HepG2 (cell line): ENCODE measurements around the gene ZNF282. TPM values are rescaled to one million over a fixed set of nuclear protein-coding genes. Genes with fewer than 3 reads are reported as not detected.

Source experiments
- ATAC-seq: fragments of 200-7000 bp; cut with Tn5 transposase; 3 replicates; pipeline ENCODE4 v1.9.1; 2020; ENCODE audit warnings: mild to moderate bottlenecking, moderate library complexity
- BruUV-seq: library from RNA; stranded (reverse); fragments of 400-500 nt; replicated peaks from 2 replicates; lab custom pipeline; 2021; lab: Mats Ljungman, UMichigan
- CTCF ChIA-PET: fragments of 300-600 bp; formaldehyde crosslinking; extraction: SDS; loops from one replicate; lab custom pipeline; 2021; ENCODE audit warnings: low total read pairs, inconsistent platforms, low intra/inter-chr PET ratio; lab: Yijun Ruan, JAX
- POLR2A ChIA-PET: fragments of 350-600 bp; sonication (Branson Sonifier 250); formaldehyde crosslinking; loops from one replicate; lab custom pipeline; 2020; ENCODE audit warnings: antibody characterized with exemption, inconsistent platforms; lab: Yijun Ruan, JAX
- DNase-seq: peaks from one replicate; pipeline ENCODE4 v3.0.0-alpha.2; 2015; ENCODE audit warnings: low spot score
- FAIRE-seq: peaks from 3 replicates; lab custom pipeline; 2011; peaks lifted over from hg19 to GRCh38; lab: Jason Lieb, UNC
- H2AFZ ChIP-seq: one replicate; pipeline ENCODE4 v1.6.1; 2011; ENCODE audit warnings: low read length, inconsistent platforms
- H3K27ac ChIP-seq: fragments of 300-600 bp; 3 replicates; pipeline ENCODE4 v1.8.0; 2011; ENCODE audit warnings: mixed run types, mild to moderate bottlenecking, mixed read lengths, low read length, inconsistent platforms; ENCODE audit not compliant: insufficient read depth; ENCODE audit errors: extremely low read length
- H3K27me3 ChIP-seq, 2 experiments: fragments of 200-600 bp in 1 of 2; 2 replicates in 1 of 2; 3 replicates in 1 of 2; pipeline versions ENCODE4 v1.6.0 to v1.8.0; 2011; ENCODE audit warnings: low read length in 2 of 2, mild to moderate bottlenecking in 2 of 2, moderate library complexity in 2 of 2, inconsistent platforms in 1 of 2; ENCODE audit not compliant: insufficient read depth in 2 of 2, control insufficient read depth in 1 of 2
- H3K36me3 ChIP-seq, 2 experiments: fragments of 200-600 bp in 1 of 2; replicated peaks in 1 of 2; 2 replicates in 1 of 2; 3 replicates in 1 of 2; pipeline versions ENCODE4 v1.5.1 to v1.8.0; 2011; ENCODE audit warnings: low read length in 2 of 2, inconsistent platforms in 1 of 2; ENCODE audit not compliant: insufficient read depth in 2 of 2, control insufficient read depth in 1 of 2
- H3K4me1 ChIP-seq: 2 replicates; pipeline ENCODE4 v1.5.1; 2012; ENCODE audit warnings: low read length, inconsistent platforms; ENCODE audit not compliant: insufficient read depth
- H3K4me2 ChIP-seq: 2 replicates; pipeline ENCODE4 v1.6.0; 2011; ENCODE audit warnings: low read depth, low read length, inconsistent platforms
- H3K4me3 ChIP-seq, 3 experiments: fragments of 200-600 bp in 1 of 3; sonication (generic), shearing (Covaris generic) in 1 of 3; replicated peaks in 1 of 3; 2 replicates each; pipeline ENCODE4 v1.5.1; 2011 to 2016; ENCODE audit warnings: low read length in 3 of 3, inconsistent platforms in 2 of 3, low read depth in 2 of 3, mild to moderate bottlenecking in 2 of 3, control low read depth in 1 of 3, mixed read lengths in 1 of 3; ENCODE audit not compliant: insufficient read depth in 1 of 3
- H3K79me2 ChIP-seq: one replicate; pipeline ENCODE4 v1.6.1; 2011; ENCODE audit warnings: low read length, inconsistent platforms; ENCODE audit not compliant: insufficient read depth
- H3K9ac ChIP-seq: 2 replicates; pipeline ENCODE4 v1.6.0; 2011; ENCODE audit warnings: mild to moderate bottlenecking, low read depth, low read length, inconsistent platforms; ENCODE audit not compliant: insufficient read depth
- H3K9me3 ChIP-seq: 2 replicates; pipeline ENCODE4 v1.5.1; 2012; ENCODE audit warnings: mild to moderate bottlenecking, low read length
- H4K20me1 ChIP-seq: 2 replicates; pipeline ENCODE4 v1.6.0; 2011; ENCODE audit warnings: inconsistent platforms, mild to moderate bottlenecking, low read length, moderate library complexity; ENCODE audit not compliant: insufficient read depth
- IKZF1 ChIP-seq: fragments of 450-650 bp; IDR thresholded peaks from 2 replicates; pipeline ENCODE4 v1.7.1; 2016
- POGK ChIP-seq: sonication (generic); formaldehyde crosslinking; conservative IDR thresholded peaks from 2 replicates; pipeline ENCODE4 v1.8.0; 2022; ENCODE audit warnings: mild to moderate bottlenecking, moderate library complexity, missing genetic modification reagents
- SAFB2 ChIP-seq: sonication (generic); formaldehyde crosslinking; IDR thresholded peaks from 2 replicates; pipeline ENCODE4 v1.5.1; 2020; ENCODE audit warnings: missing genetic modification reagents, low read depth, mild to moderate bottlenecking, borderline replicate concordance
- XRCC5 ChIP-seq: fragments of 200-400 bp; formaldehyde crosslinking; optimal IDR thresholded peaks from 2 replicates; pipeline ENCODE3; 2017; ENCODE audit warnings: mild to moderate bottlenecking, low read length
- ZNF30 ChIP-seq: sonication (generic); formaldehyde crosslinking; IDR thresholded peaks from 2 replicates; pipeline ENCODE4 v1.5.0; 2020; ENCODE audit warnings: mild to moderate bottlenecking, missing genetic modification reagents
- ZNF512B ChIP-seq: sonication (generic); formaldehyde crosslinking; IDR thresholded peaks from 2 replicates; pipeline ENCODE4 v1.5.1; 2020; ENCODE audit warnings: missing genetic modification reagents, mild to moderate bottlenecking, borderline replicate concordance
- ZNF639 ChIP-seq: conservative IDR thresholded peaks from 2 replicates; pipeline ENCODE4 v1.6.1; 2018; ENCODE audit warnings: missing genetic modification reagents
- ZNF710 ChIP-seq: sonication (generic); formaldehyde crosslinking; IDR thresholded peaks from 2 replicates; pipeline ENCODE4 v1.5.0; 2020; ENCODE audit warnings: mild to moderate bottlenecking, missing genetic modification reagents, borderline replicate concordance
- ZNF776 ChIP-seq: sonication (generic); formaldehyde crosslinking; IDR thresholded peaks from 2 replicates; pipeline ENCODE4 v1.4.0; 2020; ENCODE audit warnings: mild to moderate bottlenecking, missing genetic modification reagents
- WGBS: methylation state at CpG from one replicate; pipeline ENCODE4 v1.1.6; 2017; ENCODE audit warnings: low lambda C conversion rate; 5-methylcytosine and 5-hydroxymethylcytosine counted together
- in situ Hi-C: cut with HindIII; loops from 2 replicates; pipeline ENCODE4 v1.10.0; 2017; ENCODE audit warnings: low pct_unique_long_range_greater_than_20kb; ENCODE audit not compliant: extremely low pct_ligation_motif_present
- intact Hi-C: fragments of 100-400 bp; cut with micrococcal nuclease; formaldehyde crosslinking; loops from one replicate; pipeline ENCODE4 v1.10.0; 2022; ENCODE audit not compliant: unreplicated experiment
- polyA plus RNA-seq, 8 experiments: library from polyadenylated mRNA; depleted of rRNA in 3 of 8; stranded (reverse) in 7 of 8; unstranded in 1 of 8; fragments of >200 nt; fragmentation: Illumina TruSeq in 4 of 8; extraction: Trizol in 4 of 8; gene quantifications; 2 replicates each; pipeline versions ENCODE4 v1.2.1 to v1.2.3, GENCODE V29; 2011 to 2016; ENCODE audit warnings: low read depth in 4 of 8, missing spikeins in 1 of 8, mixed read lengths in 1 of 8; ENCODE audit not compliant: insufficient read depth in 1 of 8
- total RNA-seq, 5 experiments: library from RNA; depleted of rRNA; stranded (reverse); fragments of >200 nt; fragmentation: Illumina TruSeq; extraction: Trizol; gene quantifications; 2 replicates each; pipeline ENCODE4 v1.2.3, GENCODE V29; 2016; ENCODE audit warnings: low read depth in 1 of 5

The ZNF282 gene
- total and polyA plus RNA-seq, 2 of the 13 experiments (the other 11 are each of a cell fraction or from before 2014, with no cell fraction given) = 9.1 to 20.9 TPM

GRCh38 chr7:149245244-149245643 is 49.9 kb downstream of the ZNF282 start:
- peaks cover 23% of the 10 kb centered on the region for H3K4me1 ChIP-seq
- intact Hi-C loops (no loop called here), in situ Hi-C loops (no loop called here)
- 88% methylated on average over 5 of the region's 5 CpGs for WGBS
- ChIA-PET CTCF (no interaction called here), POLR2A (no interaction called here)
- no peak for TF ChIP-seq ZNF639 (CRISPR knock-in tag)
- no peak for TF ChIP-seq SAFB2 (CRISPR knock-in tag)
- no peak for TF ChIP-seq ZNF710 (CRISPR knock-in tag)
- H3K36me3 ChIP-seq = peaks cover 1 to 9% of the 10 kb centered on the region in 2 experiments; a peak in 4 of 5 replicates
- ATAC-seq = no peak
- H3K9me3 ChIP-seq = no peaks in the 10 kb centered on the region
- no peak for FAIRE-seq
- no peak overlapping the region for H3K4me3 ChIP-seq
- H3K79me2 ChIP-seq = peaks cover 22% of the 10 kb centered on the region
- H3K9ac ChIP-seq = no peak overlapping the region
- no peak overlapping the region for H2AFZ ChIP-seq
- H3K4me2 ChIP-seq = no peak overlapping the region
- H4K20me1 ChIP-seq = no peaks in the 10 kb centered on the region
- BruUV-seq = no TSS peak
- DNase-seq = no peak
- H3K27me3 ChIP-seq = no peaks in the 10 kb centered on the region
- H3K27ac ChIP-seq = no peak overlapping the region

GRCh38 chr7:149245744-149246143 is 50.4 kb downstream of the ZNF282 start:
- BruUV-seq = no TSS peak
- peaks cover 17% of the 10 kb centered on the region for H3K79me2 ChIP-seq
- ATAC-seq = no peak
- TF ChIP-seq POGK (CRISPR knock-in tag) (no peak), ZNF30 (CRISPR knock-in tag) (no peak), XRCC5 (no peak), IKZF1 (no peak), ZNF776 (CRISPR knock-in tag) (no peak), ZNF512B (CRISPR knock-in tag) (no peak)

More at GRCh38 chr7:149245744-149246143, 50.4 kb downstream of the ZNF282 start:
- DNase-seq = no peak
- H3K27me3 ChIP-seq = no peaks in the 10 kb centered on the region
- no peak overlapping the region for H3K4me3 ChIP-seq
- H3K9me3 ChIP-seq = no peaks in the 10 kb centered on the region
- peaks cover 6 to 14% of the 10 kb centered on the region in 2 experiments for H3K36me3 ChIP-seq
- H3K4me1 ChIP-seq = peaks cover 19% of the 10 kb centered on the region
- POLR2A ChIA-PET = no interaction called here
- no peak overlapping the region for H3K4me2 ChIP-seq
- no peaks in the 10 kb centered on the region for H4K20me1 ChIP-seq
- 97% methylated on average over 5 of the region's 5 CpGs for WGBS
- H3K27ac ChIP-seq = no peak overlapping the region
- intact Hi-C loops = no loop called here
- H2AFZ ChIP-seq = no peak overlapping the region
- CTCF ChIA-PET = no interaction called here
- in situ Hi-C loops = no loop called here
- no peak for FAIRE-seq
- H3K9ac ChIP-seq = no peak overlapping the region
